ENCODE data around the gene PUS10. TPM values are rescaled to one million over a fixed set of nuclear protein-coding genes. Genes with fewer than 3 reads are reported as not detected.
"Not testable (repeated sequence)": the region's sequence is repeated elsewhere in the genome, so short reads cannot be mapped to it uniquely, and the experiment has no call there.

The PUS10 gene
- total RNA-seq, 1 donor from 2014 or later = 8.9 TPM

DNA sequence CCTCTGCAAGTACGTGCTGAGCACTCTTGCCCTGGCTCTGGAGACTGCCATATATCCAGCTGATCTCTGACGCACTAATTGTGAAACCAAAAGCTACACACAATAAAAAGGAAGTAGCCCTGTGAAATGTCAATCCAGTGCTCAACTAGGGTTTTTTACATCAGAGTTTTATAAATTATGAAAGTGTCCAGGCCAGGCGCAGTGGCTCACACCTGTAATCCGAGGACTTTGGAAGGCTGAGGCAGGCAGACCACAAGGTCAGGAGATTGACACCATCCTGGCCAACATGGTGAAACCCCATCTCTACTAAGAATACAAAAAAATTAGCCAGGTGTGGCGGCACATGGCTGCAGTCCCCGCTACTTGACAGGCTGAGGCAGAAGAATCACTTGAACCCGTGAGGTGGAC lies 25.1 kb downstream of the PUS10 start:
- ATAC-seq = peak; percentile 88
- H3K9me3 ChIP-seq = peaks cover 12% of the 10 kb centered on the region
- intact Hi-C loops (cut with DNase I) = loop anchor here (10.0 kb wide), 1 partner anchor 278 kb away; no protein-coding TSS in a partner anchor
- no peaks in the 10 kb centered on the region for H3K4me1 ChIP-seq
- no peaks in the 10 kb centered on the region for H3K27me3 ChIP-seq
- TF ChIP-seq, protein P1, sequence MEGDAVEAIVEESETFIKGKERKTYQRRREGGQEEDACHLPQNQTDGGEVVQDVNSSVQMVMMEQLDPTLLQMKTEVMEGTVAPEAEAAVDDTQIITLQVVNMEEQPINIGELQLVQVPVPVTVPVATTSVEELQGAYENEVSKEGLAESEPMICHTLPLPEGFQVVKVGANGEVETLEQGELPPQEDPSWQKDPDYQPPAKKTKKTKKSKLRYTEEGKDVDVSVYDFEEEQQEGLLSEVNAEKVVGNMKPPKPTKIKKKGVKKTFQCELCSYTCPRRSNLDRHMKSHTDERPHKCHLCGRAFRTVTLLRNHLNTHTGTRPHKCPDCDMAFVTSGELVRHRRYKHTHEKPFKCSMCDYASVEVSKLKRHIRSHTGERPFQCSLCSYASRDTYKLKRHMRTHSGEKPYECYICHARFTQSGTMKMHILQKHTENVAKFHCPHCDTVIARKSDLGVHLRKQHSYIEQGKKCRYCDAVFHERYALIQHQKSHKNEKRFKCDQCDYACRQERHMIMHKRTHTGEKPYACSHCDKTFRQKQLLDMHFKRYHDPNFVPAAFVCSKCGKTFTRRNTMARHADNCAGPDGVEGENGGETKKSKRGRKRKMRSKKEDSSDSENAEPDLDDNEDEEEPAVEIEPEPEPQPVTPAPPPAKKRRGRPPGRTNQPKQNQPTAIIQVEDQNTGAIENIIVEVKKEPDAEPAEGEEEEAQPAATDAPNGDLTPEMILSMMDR (IDR thresholded peaks at IDR 0.05) = no peak
- no peak overlapping the region for H3K4me3 ChIP-seq
- H3K27ac ChIP-seq = no peak overlapping the region
- H3K36me3 ChIP-seq = no peaks in the 10 kb centered on the region
- no peak for DNase-seq

DNA sequence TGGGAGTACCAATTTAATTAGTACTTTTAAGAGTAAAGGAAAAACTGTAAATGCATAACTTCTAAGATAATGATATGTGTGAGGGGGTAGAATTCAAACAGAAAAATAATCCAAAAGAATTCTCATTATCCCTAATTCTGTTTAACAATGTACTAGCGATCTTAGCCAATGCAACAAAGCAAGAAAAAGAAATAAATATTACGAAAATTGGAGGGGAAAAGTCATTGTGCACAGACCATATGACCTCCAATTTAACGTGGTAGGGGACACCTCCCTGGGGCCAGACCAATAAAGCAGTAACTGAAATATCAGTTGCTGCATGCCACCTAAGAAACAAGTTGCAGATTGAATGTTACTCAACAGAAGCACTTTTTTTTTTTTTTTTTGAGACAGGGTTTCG lies 26.4 kb downstream of the PUS10 start:
- DNase-seq (no peak), ATAC-seq (no peak)
- intact Hi-C loops (cut with DNase I) = loop anchor here (10.0 kb wide), 1 partner anchor 277 kb away; no protein-coding TSS in a partner anchor
- Histone ChIP-seq H3K27me3 (no peaks in the 10 kb centered on the region), H3K27ac (no peak overlapping the region), H3K9me3 (peaks cover 12% of the 10 kb centered on the region), H3K4me1 (no peaks in the 10 kb centered on the region), H3K36me3 (no peaks in the 10 kb centered on the region), H3K4me3 (no peak overlapping the region)
- TF ChIP-seq, protein P1 (IDR thresholded peaks at IDR 0.05) = no peak

DNA sequence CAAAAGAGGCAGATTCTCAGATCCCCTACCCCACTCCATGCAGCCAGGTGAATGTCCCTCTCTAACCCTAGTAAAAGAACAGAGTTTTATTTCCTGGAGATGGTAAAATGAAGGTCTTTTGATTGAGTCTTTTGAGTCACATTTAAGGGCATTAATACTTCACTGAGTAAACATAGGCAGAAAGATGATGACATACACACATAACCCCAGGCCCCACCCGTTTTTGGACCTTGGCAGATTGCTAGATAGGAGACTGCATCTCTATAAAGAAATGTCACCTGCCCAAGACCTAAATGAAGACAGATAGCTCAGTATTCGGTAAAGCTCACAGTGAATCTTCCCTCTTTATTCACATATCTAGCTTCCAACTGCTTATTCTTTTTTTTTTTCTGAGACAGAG lies 28.8 kb downstream of the PUS10 start:
- no peaks in the 10 kb centered on the region for H3K36me3 ChIP-seq
- TF ChIP-seq, protein P1 (IDR thresholded peaks at IDR 0.05) = no peak
- DNase-seq (no peak), ATAC-seq (no peak)
- H3K27ac ChIP-seq = no peak overlapping the region
- no peaks in the 10 kb centered on the region for H3K4me1 ChIP-seq
- peaks cover 12% of the 10 kb centered on the region for H3K9me3 ChIP-seq
- H3K27me3 ChIP-seq = no peaks in the 10 kb centered on the region
- intact Hi-C loops (cut with DNase I) = no loop called here
- no peak overlapping the region for H3K4me3 ChIP-seq

- peaks cover 12% of the 10 kb centered on the region for H3K9me3 ChIP-seq
- DNase-seq; intact Hi-C loops (cut with DNase I); H3K4me1 ChIP-seq; H3K4me3 ChIP-seq; H3K27me3 ChIP-seq; H3K27ac ChIP-seq; H3K36me3 ChIP-seq; ATAC-seq: not testable (repeated sequence)
Observed at GRCh38 chr2:60987656-60988055, 30.4 kb downstream of the PUS10 start.

DNA sequence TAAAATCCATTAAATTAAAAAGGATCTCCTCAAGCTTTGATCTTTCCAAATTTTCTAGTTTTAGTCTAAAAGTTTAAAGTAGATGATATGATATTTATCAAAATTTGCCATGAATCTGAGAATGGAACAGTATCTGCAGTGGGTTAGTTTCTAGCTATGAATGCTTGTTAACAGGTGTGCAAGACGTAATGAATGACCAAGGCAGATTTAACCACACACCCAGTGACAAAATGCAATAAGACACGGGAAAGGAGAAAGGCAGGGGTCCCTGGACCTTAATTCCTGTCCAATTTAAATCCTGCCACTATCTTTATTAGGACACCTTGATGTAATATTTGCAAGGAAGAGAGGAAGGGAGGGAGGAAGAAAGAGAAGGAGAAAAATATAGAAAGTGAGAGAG lies 31.0 kb downstream of the PUS10 start:
- H3K27ac ChIP-seq = no peak overlapping the region
- ATAC-seq (no peak), DNase-seq (no peak)
- no peaks in the 10 kb centered on the region for H3K4me1 ChIP-seq
- H3K27me3 ChIP-seq = no peaks in the 10 kb centered on the region
- intact Hi-C loops (cut with DNase I) = no loop called here
- no peaks in the 10 kb centered on the region for H3K36me3 ChIP-seq
- H3K9me3 ChIP-seq = peaks cover 11% of the 10 kb centered on the region
- TF ChIP-seq, protein P1 (IDR thresholded peaks at IDR 0.05) = no peak
- H3K4me3 ChIP-seq = no peak overlapping the region

- no peak overlapping the region for H3K27ac ChIP-seq
- intact Hi-C loops (cut with DNase I) = no loop called here
- DNase-seq (no peak), ATAC-seq (peak; percentile 44)
- H3K4me3 ChIP-seq = no peak overlapping the region
- no peaks in the 10 kb centered on the region for H3K36me3 ChIP-seq
- TF ChIP-seq, protein P1 (IDR thresholded peaks at IDR 0.05) = no peak
- H3K9me3 ChIP-seq = no peaks in the 10 kb centered on the region
- H3K4me1 ChIP-seq = no peaks in the 10 kb centered on the region
- H3K27me3 ChIP-seq = no peaks in the 10 kb centered on the region
Observed at GRCh38 chr2:60984720-60985119, 33.3 kb downstream of the PUS10 start.

DNA sequence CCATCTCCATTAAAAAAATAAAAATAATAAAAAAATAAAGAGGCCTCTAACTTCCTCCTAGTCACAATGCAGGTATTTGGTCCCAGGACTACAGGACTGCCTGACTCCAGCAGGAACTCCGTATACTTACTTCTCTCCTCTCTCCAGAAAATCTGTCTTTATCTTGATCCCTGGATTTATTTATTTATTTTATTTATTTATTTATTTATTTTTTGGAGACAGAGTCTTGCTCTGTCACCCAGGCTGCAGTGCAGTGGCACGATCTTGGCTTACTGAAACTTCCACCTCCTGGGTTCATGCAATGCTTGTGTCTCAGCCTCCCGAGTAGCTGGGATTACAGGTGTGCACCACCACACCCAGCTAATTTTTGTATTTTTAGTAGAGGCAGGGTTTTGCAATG lies 36.0 kb downstream of the PUS10 start:
- ATAC-seq; DNase-seq; H3K4me3 ChIP-seq; H3K27me3 ChIP-seq; H3K9me3 ChIP-seq; H3K27ac ChIP-seq; H3K36me3 ChIP-seq; intact Hi-C loops (cut with DNase I); H3K4me1 ChIP-seq: not testable (repeated sequence)
